ENCODE data around the gene PHF19. TPM values are rescaled to one million over a fixed set of nuclear protein-coding genes. Genes with fewer than 3 reads are reported as not detected.

The PHF19 gene
- total and polyA plus RNA-seq, 2 donors = 32.6 to 47.1 TPM

GRCh38 chr9:120890320-120891244, 13.6 kb upstream of the PHF19 start:
- WGBS = 48% methylated on average over 14 of the region's 14 CpGs
- Histone ChIP-seq H3K9me3 (ENCODE audit: control insufficient read depth in 2 of 2, insufficient read depth in 1 of 2, low read length in 1 of 2) (no peaks in the 10 kb centered on the region), H3K27me3 (ENCODE audit: control insufficient read depth in 2 of 2, insufficient read depth in 1 of 2, low read length in 1 of 2) (no peaks in the 10 kb centered on the region), H3K27ac (ENCODE audit: low read depth in 1 of 2, low read length in 1 of 2) (peak overlapping the region; percentile 94 to 97), H3K36me3 (ENCODE audit: control insufficient read depth in 2 of 2, insufficient read depth in 2 of 2, low read length in 1 of 2) (no peaks in the 10 kb centered on the region), H3K4me3 (ENCODE audit: low read length in 2 of 2) (no peak overlapping the region), H3K4me1 (ENCODE audit: control insufficient read depth in 2 of 2, insufficient read depth in 2 of 2, low read length in 2 of 2) (peaks cover 57 to 84% of the 10 kb centered on the region in 2 donors)
- DNase-seq (ENCODE audit: low read depth in 6 of 9, low spot score in 9 of 9) = peak in 2 of 9 donors; percentile 69 to 84

- WGBS = 100% methylated on average over 1 of the region's 1 CpG
- Histone ChIP-seq H3K36me3 (ENCODE audit: control insufficient read depth in 2 of 2, insufficient read depth in 2 of 2, low read length in 1 of 2) (no peaks in the 10 kb centered on the region), H3K4me3 (ENCODE audit: low read length in 2 of 2) (no peak overlapping the region), H3K4me1 (ENCODE audit: control insufficient read depth in 2 of 2, insufficient read depth in 2 of 2, low read length in 2 of 2) (peaks cover 57 to 78% of the 10 kb centered on the region in 2 donors), H3K9me3 (ENCODE audit: control insufficient read depth in 2 of 2, insufficient read depth in 1 of 2, low read length in 1 of 2) (no peaks in the 10 kb centered on the region), H3K27ac (ENCODE audit: low read depth in 1 of 2, low read length in 1 of 2) (peak overlapping the region in 1 of 2 donors; percentile 97), H3K27me3 (ENCODE audit: control insufficient read depth in 2 of 2, insufficient read depth in 1 of 2, low read length in 1 of 2) (no peaks in the 10 kb centered on the region)
- peak in 1 of 9 donors; percentile 47 for DNase-seq (ENCODE audit: low read depth in 6 of 9, low spot score in 9 of 9)
These were observed 12.8 kb upstream of the PHF19 start for GRCh38 chr9:120889606-120890271.

- Histone ChIP-seq H3K27me3 (ENCODE audit: control insufficient read depth in 2 of 2, insufficient read depth in 1 of 2, low read length in 1 of 2) (no peaks in the 10 kb centered on the region), H3K4me3 (ENCODE audit: low read length in 2 of 2) (no peak overlapping the region), H3K27ac (ENCODE audit: low read depth in 1 of 2, low read length in 1 of 2) (no peak overlapping the region), H3K4me1 (ENCODE audit: control insufficient read depth in 2 of 2, insufficient read depth in 2 of 2, low read length in 2 of 2) (peaks cover 49 to 72% of the 10 kb centered on the region in 2 donors), H3K9me3 (ENCODE audit: control insufficient read depth in 2 of 2, insufficient read depth in 1 of 2, low read length in 1 of 2) (no peaks in the 10 kb centered on the region), H3K36me3 (ENCODE audit: control insufficient read depth in 2 of 2, insufficient read depth in 2 of 2, low read length in 1 of 2) (no peaks in the 10 kb centered on the region)
- no peak for DNase-seq (ENCODE audit: low read depth in 6 of 9, low spot score in 9 of 9)
These were observed 11.6 kb upstream of the PHF19 start for GRCh38 chr9:120888626-120889025.

GRCh38 chr9:120886490-120886967, 9.5 kb upstream of the PHF19 start:
- no peaks in the 10 kb centered on the region for H3K36me3 ChIP-seq (ENCODE audit: control insufficient read depth in 2 of 2, insufficient read depth in 2 of 2, low read length in 1 of 2)

GRCh38 chr9:120885958-120886357, 9.0 kb upstream of the PHF19 start:
- WGBS = 33% methylated on average over 5 of the region's 5 CpGs
- Histone ChIP-seq H3K4me3 (ENCODE audit: low read length in 2 of 2) (no peak overlapping the region), H3K27ac (ENCODE audit: low read depth in 1 of 2, low read length in 1 of 2) (peak overlapping the region in 1 of 2 donors; percentile 13), H3K9me3 (ENCODE audit: control insufficient read depth in 2 of 2, insufficient read depth in 1 of 2, low read length in 1 of 2) (no peaks in the 10 kb centered on the region), H3K4me1 (ENCODE audit: control insufficient read depth in 2 of 2, insufficient read depth in 2 of 2, low read length in 2 of 2) (peaks cover 28 to 62% of the 10 kb centered on the region in 2 donors), H3K27me3 (ENCODE audit: control insufficient read depth in 2 of 2, insufficient read depth in 1 of 2, low read length in 1 of 2) (no peaks in the 10 kb centered on the region), H3K36me3 (ENCODE audit: control insufficient read depth in 2 of 2, insufficient read depth in 2 of 2, low read length in 1 of 2) (no peaks in the 10 kb centered on the region)
- DNase-seq (ENCODE audit: low read depth in 6 of 9, low spot score in 9 of 9) = peak in 1 of 9 donors; percentile 54

More at GRCh38 chr9:120886490-120886967, 9.5 kb upstream of the PHF19 start:
- peaks cover 34 to 65% of the 10 kb centered on the region in 2 donors for H3K4me1 ChIP-seq (ENCODE audit: control insufficient read depth in 2 of 2, insufficient read depth in 2 of 2, low read length in 2 of 2)
- H3K9me3 ChIP-seq (ENCODE audit: control insufficient read depth in 2 of 2, insufficient read depth in 1 of 2, low read length in 1 of 2) = no peaks in the 10 kb centered on the region
- WGBS = 86% methylated on average over 8 of the region's 8 CpGs
- no peaks in the 10 kb centered on the region for H3K27me3 ChIP-seq (ENCODE audit: control insufficient read depth in 2 of 2, insufficient read depth in 1 of 2, low read length in 1 of 2)
- DNase-seq (ENCODE audit: low read depth in 6 of 9, low spot score in 9 of 9) = no peak
- no peak overlapping the region for H3K27ac ChIP-seq (ENCODE audit: low read depth in 1 of 2, low read length in 1 of 2)
- H3K4me3 ChIP-seq (ENCODE audit: low read length in 2 of 2) = no peak overlapping the region

GRCh38 chr9:120885457-120885856, 8.5 kb upstream of the PHF19 start:
- 85% methylated on average over 3 of the region's 3 CpGs for WGBS
- no peak for DNase-seq (ENCODE audit: low read depth in 6 of 9, low spot score in 9 of 9)

GRCh38 chr9:120883608-120883996, 6.6 kb upstream of the PHF19 start:
- no peaks in the 10 kb centered on the region for H3K27me3 ChIP-seq (ENCODE audit: control insufficient read depth in 2 of 2, insufficient read depth in 1 of 2, low read length in 1 of 2)
- H3K27ac ChIP-seq (ENCODE audit: low read depth in 1 of 2, low read length in 1 of 2) = no peak overlapping the region
- H3K9me3 ChIP-seq (ENCODE audit: control insufficient read depth in 2 of 2, insufficient read depth in 1 of 2, low read length in 1 of 2) = no peaks in the 10 kb centered on the region
- 91% methylated on average over 3 of the region's 3 CpGs for WGBS
- H3K36me3 ChIP-seq (ENCODE audit: control insufficient read depth in 2 of 2, insufficient read depth in 2 of 2, low read length in 1 of 2) = no peaks in the 10 kb centered on the region
- peaks cover 28 to 58% of the 10 kb centered on the region in 2 donors for H3K4me1 ChIP-seq (ENCODE audit: control insufficient read depth in 2 of 2, insufficient read depth in 2 of 2, low read length in 2 of 2)
- no peak overlapping the region for H3K4me3 ChIP-seq (ENCODE audit: low read length in 2 of 2)
- no peak for DNase-seq (ENCODE audit: low read depth in 6 of 9, low spot score in 9 of 9)

More at GRCh38 chr9:120885457-120885856, 8.5 kb upstream of the PHF19 start:
- H3K36me3 ChIP-seq (ENCODE audit: control insufficient read depth in 2 of 2, insufficient read depth in 2 of 2, low read length in 1 of 2) = no peaks in the 10 kb centered on the region
- H3K4me3 ChIP-seq (ENCODE audit: low read length in 2 of 2) = no peak overlapping the region
- H3K9me3 ChIP-seq (ENCODE audit: control insufficient read depth in 2 of 2, insufficient read depth in 1 of 2, low read length in 1 of 2) = no peaks in the 10 kb centered on the region
- no peaks in the 10 kb centered on the region for H3K27me3 ChIP-seq (ENCODE audit: control insufficient read depth in 2 of 2, insufficient read depth in 1 of 2, low read length in 1 of 2)
- no peak overlapping the region for H3K27ac ChIP-seq (ENCODE audit: low read depth in 1 of 2, low read length in 1 of 2)
- H3K4me1 ChIP-seq (ENCODE audit: control insufficient read depth in 2 of 2, insufficient read depth in 2 of 2, low read length in 2 of 2) = peaks cover 25 to 57% of the 10 kb centered on the region in 2 donors

- no peaks in the 10 kb centered on the region for H3K36me3 ChIP-seq (ENCODE audit: control insufficient read depth in 2 of 2, insufficient read depth in 2 of 2, low read length in 1 of 2)
- no peaks in the 10 kb centered on the region for H3K27me3 ChIP-seq (ENCODE audit: control insufficient read depth in 2 of 2, insufficient read depth in 1 of 2, low read length in 1 of 2)
- peak in 1 of 9 donors; percentile 31 for DNase-seq (ENCODE audit: low read depth in 6 of 9, low spot score in 9 of 9)
- no peak overlapping the region for H3K27ac ChIP-seq (ENCODE audit: low read depth in 1 of 2, low read length in 1 of 2)
- H3K4me1 ChIP-seq (ENCODE audit: control insufficient read depth in 2 of 2, insufficient read depth in 2 of 2, low read length in 2 of 2) = peaks cover 33 to 60% of the 10 kb centered on the region in 2 donors
- H3K4me3 ChIP-seq (ENCODE audit: low read length in 2 of 2) = no peak overlapping the region
- WGBS = 76% methylated on average over 10 of the region's 10 CpGs
- H3K9me3 ChIP-seq (ENCODE audit: control insufficient read depth in 2 of 2, insufficient read depth in 1 of 2, low read length in 1 of 2) = no peaks in the 10 kb centered on the region
These were observed 6.1 kb upstream of the PHF19 start for GRCh38 chr9:120882935-120883607.

All from thymus (tissue), 11 donors.